GM23338 (cell line): ENCODE results near the gene OSBPL6. TPM values are rescaled to one million over a fixed set of nuclear protein-coding genes. Genes with fewer than 3 reads are reported as not detected.
"Not testable (repeated sequence)": the region's sequence is repeated elsewhere in the genome, so short reads cannot be mapped to it uniquely, and the experiment has no call there.

Experiments
- ATAC-seq: fragments of 200-7000 bp; cut with Tn5 transposase; 3 replicates; pipeline ENCODE4 v1.9.1; 2020
- DNase-seq: peaks from one replicate; pipeline ENCODE4 v3.0.0-alpha.2; 2015; ENCODE audit warnings: low spot score
- H2AFZ ChIP-seq: fragments of 200-600 bp; sonication (generic); 2 replicates; pipeline ENCODE4 v1.8.0; 2016; ENCODE audit warnings: antibody characterized with exemption, mild to moderate bottlenecking, moderate library complexity
- H3F3A ChIP-seq: fragments of 200-600 bp; sonication (generic); replicated peaks from 2 replicates; pipeline ENCODE4 v1.8.0; 2017; ENCODE audit warnings: antibody characterized with exemption, mixed run types, low read depth
- H3K27ac ChIP-seq: fragments of 200-600 bp; sonication (generic); 2 replicates; pipeline ENCODE4 v1.6.1; 2016; ENCODE audit warnings: low read depth
- H3K27me3 ChIP-seq: fragments of 200-600 bp; sonication (generic); 2 replicates; pipeline ENCODE4 v1.8.0; 2016; ENCODE audit warnings: mild to moderate bottlenecking, mixed run types, moderate library complexity; ENCODE audit not compliant: insufficient read depth
- H3K36me3 ChIP-seq: fragments of 200-600 bp; sonication (generic); 2 replicates; pipeline ENCODE4 v1.8.0; 2016; ENCODE audit warnings: mild to moderate bottlenecking; ENCODE audit not compliant: insufficient read depth
- H3K4me1 ChIP-seq: fragments of 200-600 bp; sonication (generic); 2 replicates; pipeline ENCODE4 v1.8.0; 2016; ENCODE audit warnings: mild to moderate bottlenecking, moderate library complexity; ENCODE audit not compliant: insufficient read depth
- H3K4me2 ChIP-seq: fragments of 200-600 bp; sonication (generic); 2 replicates; pipeline ENCODE4 v1.7.1; 2017; ENCODE audit warnings: mixed run types
- H3K4me3 ChIP-seq: fragments of 200-600 bp; sonication (generic); 2 replicates; pipeline ENCODE4 v1.6.1; 2016; ENCODE audit warnings: mixed run types
- H3K79me2 ChIP-seq: fragments of 200-600 bp; sonication (generic); replicated peaks from 2 replicates; pipeline ENCODE4 v1.8.0; 2017; ENCODE audit warnings: mild to moderate bottlenecking; ENCODE audit not compliant: insufficient read depth
- H3K9me2 ChIP-seq: fragments of 200-600 bp; sonication (generic); 2 replicates; pipeline ENCODE4 v1.8.0; 2017; ENCODE audit not compliant: insufficient read depth
- H4K20me1 ChIP-seq: fragments of 200-600 bp; sonication (generic); replicated peaks from 2 replicates; pipeline ENCODE4 v1.8.0; 2017; ENCODE audit warnings: mild to moderate bottlenecking; ENCODE audit not compliant: insufficient read depth
- H3K27ac Mint-ChIP-seq: 2 replicates; pipeline ENCODE4 v1.8.0; 2020; ENCODE audit warnings: inconsistent platforms, mild to moderate bottlenecking, moderate library complexity, mixed read lengths
- H3K27me3 Mint-ChIP-seq: 3 replicates; pipeline ENCODE4 v1.8.0; 2022; ENCODE audit warnings: low read depth, mild to moderate bottlenecking, moderate library complexity, mixed read lengths, inconsistent platforms; ENCODE audit not compliant: insufficient read depth, poor library complexity
- H3K36me3 Mint-ChIP-seq: 3 replicates; pipeline ENCODE4 v1.8.0; 2021; ENCODE audit warnings: low read depth, mild to moderate bottlenecking, inconsistent platforms, moderate library complexity, mixed read lengths
- H3K4me1 Mint-ChIP-seq: 3 replicates; pipeline ENCODE4 v1.8.0; 2020; ENCODE audit warnings: mild to moderate bottlenecking, inconsistent platforms, mixed read lengths
- H3K4me3 Mint-ChIP-seq: 3 replicates; pipeline ENCODE4 v1.8.0; 2021; ENCODE audit warnings: moderate library complexity, mild to moderate bottlenecking, inconsistent platforms, mixed read lengths
- H3K9me3 Mint-ChIP-seq: 3 replicates; pipeline ENCODE4 v1.8.0; 2020; ENCODE audit warnings: moderate library complexity, mild to moderate bottlenecking, inconsistent platforms, mixed read lengths
- CTCF ChIP-seq, 2 experiments: fragments of 200-600 bp in 1 of 2; sonication (generic) in 1 of 2; conservative IDR thresholded peaks; 2 replicates each; pipeline versions ENCODE4 v1.5.1 to v1.6.1; 2016 to 2017; ENCODE audit warnings: antibody characterized with exemption in 2 of 2, low read depth in 2 of 2, mild to moderate bottlenecking in 2 of 2, moderate library complexity in 1 of 2
- EZH2phosphoT487 ChIP-seq: fragments of 200-600 bp; sonication (generic); IDR thresholded peaks from one replicate; pipeline ENCODE4 v1.8.1; 2018; ENCODE audit warnings: antibody characterized with exemption; ENCODE audit not compliant: unreplicated experiment
- JUNB ChIP-seq: IDR thresholded peaks from one replicate; pipeline ENCODE4 v1.6.1; 2016; ENCODE audit warnings: antibody characterized with exemption; ENCODE audit not compliant: unreplicated experiment
- NANOG ChIP-seq: IDR thresholded peaks from 2 replicates; pipeline ENCODE4 v1.6.1; 2016; ENCODE audit warnings: antibody characterized with exemption, borderline replicate concordance
- REST ChIP-seq: IDR thresholded peaks from one replicate; pipeline ENCODE4 v1.6.1; 2018; ENCODE audit warnings: antibody characterized with exemption; ENCODE audit not compliant: unreplicated experiment
- ZNF114 ChIP-seq: fragments of 250-450 bp; sonication (Bioruptor Pico); IDR thresholded peaks from 2 replicates; pipeline ENCODE4 v1.5.0; 2020; ENCODE audit warnings: mild to moderate bottlenecking, moderate library complexity
- polyA plus RNA-seq: library from polyadenylated mRNA; unstranded; fragments of >200 nt; fragmentation: Nextera tagmentation; extraction: Ambion mirVana; gene quantifications from 2 replicates; pipeline ENCODE4 v1.2.1, GENCODE V29; 2016
- total RNA-seq: library from RNA; depleted of rRNA; stranded (reverse); fragments of >200 nt; shearing (Covaris generic); gene quantifications from 2 replicates; pipeline ENCODE4 v1.2.3, GENCODE V29; 2014

OSBPL6 gene
- total and polyA plus RNA-seq, 2 experiments from 2014 or later = 6.0 to 8.5 TPM

GRCh38 chr2:178345951-178346350 is 151.6 kb downstream of the OSBPL6 start (continued):
- no peak for TF ChIP-seq ZNF114
- no peak for TF ChIP-seq NANOG
- TF ChIP-seq CTCF (conservative IDR thresholded peaks at IDR 0.05; ENCODE audit: low read depth in 2 of 2) = no peak
- no peak for TF ChIP-seq JUNB
- no peak for TF ChIP-seq REST

GRCh38 chr2:178350051-178350450 is 155.7 kb downstream of the OSBPL6 start:
- H3K36me3 Mint-ChIP-seq = peaks cover 17% of the 10 kb centered on the region; the same call in 1 of the 3 replicates

GRCh38 chr2:178357704-178358103 is 163.4 kb downstream of the OSBPL6 start:
- H3K36me3 ChIP-seq, ATAC-seq, H2AFZ ChIP-seq, H3K79me2 ChIP-seq, DNase-seq, H3K27me3 ChIP-seq, H3K27me3 Mint-ChIP-seq, H3K27ac ChIP-seq, H3K4me2 ChIP-seq, H4K20me1 ChIP-seq, H3K4me3 ChIP-seq, H3K9me2 ChIP-seq, H3F3A ChIP-seq, H3K4me3 Mint-ChIP-seq, H3K4me1 Mint-ChIP-seq, H3K27ac Mint-ChIP-seq, H3K4me1 ChIP-seq: not testable (repeated sequence)
- Mint-ChIP-seq H3K9me3 (peaks cover 37% of the 10 kb centered on the region; the same call in 2 of the 3 replicates), H3K36me3 (peaks cover 16% of the 10 kb centered on the region; the same call in 1 of the 3 replicates)

More at GRCh38 chr2:178350051-178350450, 155.7 kb downstream of the OSBPL6 start:
- Mint-ChIP-seq H3K4me1 (peaks cover 5% of the 10 kb centered on the region; the same call in 2 of the 3 replicates), H3K27ac (no peak overlapping the region), H3K4me3 (no peak overlapping the region), H3K9me3 (peaks cover 14% of the 10 kb centered on the region; the same call in 2 of the 3 replicates), H3K27me3 (peaks cover 3% of the 10 kb centered on the region)
- ATAC-seq (no peak), DNase-seq (no peak)
- no peaks in the 10 kb centered on the region for H3K27me3 ChIP-seq
- TF ChIP-seq EZH2phosphoT487 (no peak), CTCF (conservative IDR thresholded peaks at IDR 0.05; ENCODE audit: low read depth in 2 of 2) (no peak)
- no peak overlapping the region for H3K27ac ChIP-seq
- no peaks in the 10 kb centered on the region for H3K9me2 ChIP-seq
- no peak overlapping the region for H2AFZ ChIP-seq
- H3K4me3 ChIP-seq = no peak overlapping the region
- H3K4me1 ChIP-seq = no peaks in the 10 kb centered on the region
- H3K79me2 ChIP-seq = no peaks in the 10 kb centered on the region
- no peaks in the 10 kb centered on the region for H3K36me3 ChIP-seq
- no peak overlapping the region for H3K4me2 ChIP-seq
- no peaks in the 10 kb centered on the region; the same call in 1 of the 2 replicates for H4K20me1 ChIP-seq
- no peaks in the 10 kb centered on the region for H3F3A ChIP-seq
